ENCODE data around the gene IQSEC3. TPM values are rescaled to one million over a fixed set of nuclear protein-coding genes. Genes with fewer than 3 reads are reported as not detected.

Gene IQSEC3
- total RNA-seq, 1 donor from 2014 or later: not detected

DNA sequence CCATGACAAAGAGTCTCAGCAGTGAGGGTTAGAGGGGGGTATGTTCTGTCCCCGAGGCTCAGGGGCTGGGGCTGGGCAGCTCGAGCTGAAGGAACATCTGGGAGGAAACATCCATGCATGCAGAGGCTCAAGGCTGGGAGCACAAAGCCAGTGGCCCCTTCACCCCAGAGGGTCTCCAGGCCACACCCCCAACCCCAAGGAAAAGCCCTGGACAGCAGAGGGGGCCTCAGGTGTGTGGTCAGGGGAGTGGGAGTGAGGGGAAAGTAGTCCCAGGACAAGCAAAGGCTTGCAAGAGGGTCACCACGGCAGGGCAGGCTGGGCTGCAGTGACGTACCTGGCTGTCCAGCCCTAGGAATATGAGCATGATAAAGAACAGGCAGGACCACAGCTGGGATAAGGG lies 129.9 kb downstream of the IQSEC3 start:
- no peak for DNase-seq (ENCODE audit: low read depth, low spot score)

DNA sequence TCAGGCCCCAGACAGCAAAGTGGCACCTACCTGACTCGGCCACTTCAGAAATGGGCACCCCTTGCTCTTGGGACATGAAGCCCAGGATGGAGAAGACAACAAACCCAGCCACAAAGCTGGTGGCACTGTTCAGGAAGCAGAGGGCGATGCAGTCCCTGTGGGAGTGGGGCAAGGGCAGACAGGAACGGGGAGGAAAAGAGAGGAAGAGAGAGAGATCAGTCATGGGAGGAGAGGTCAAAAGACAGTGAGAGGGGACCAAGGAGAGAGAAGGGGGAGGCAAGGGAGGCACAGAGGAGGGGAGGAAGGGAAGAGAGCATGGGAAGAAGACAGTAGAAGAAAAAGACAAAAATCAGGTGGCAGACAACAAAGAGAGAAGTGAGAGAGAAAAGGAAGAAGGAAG lies 130.8 kb downstream of the IQSEC3 start:
- no peak for DNase-seq (ENCODE audit: low read depth, low spot score)

DNA sequence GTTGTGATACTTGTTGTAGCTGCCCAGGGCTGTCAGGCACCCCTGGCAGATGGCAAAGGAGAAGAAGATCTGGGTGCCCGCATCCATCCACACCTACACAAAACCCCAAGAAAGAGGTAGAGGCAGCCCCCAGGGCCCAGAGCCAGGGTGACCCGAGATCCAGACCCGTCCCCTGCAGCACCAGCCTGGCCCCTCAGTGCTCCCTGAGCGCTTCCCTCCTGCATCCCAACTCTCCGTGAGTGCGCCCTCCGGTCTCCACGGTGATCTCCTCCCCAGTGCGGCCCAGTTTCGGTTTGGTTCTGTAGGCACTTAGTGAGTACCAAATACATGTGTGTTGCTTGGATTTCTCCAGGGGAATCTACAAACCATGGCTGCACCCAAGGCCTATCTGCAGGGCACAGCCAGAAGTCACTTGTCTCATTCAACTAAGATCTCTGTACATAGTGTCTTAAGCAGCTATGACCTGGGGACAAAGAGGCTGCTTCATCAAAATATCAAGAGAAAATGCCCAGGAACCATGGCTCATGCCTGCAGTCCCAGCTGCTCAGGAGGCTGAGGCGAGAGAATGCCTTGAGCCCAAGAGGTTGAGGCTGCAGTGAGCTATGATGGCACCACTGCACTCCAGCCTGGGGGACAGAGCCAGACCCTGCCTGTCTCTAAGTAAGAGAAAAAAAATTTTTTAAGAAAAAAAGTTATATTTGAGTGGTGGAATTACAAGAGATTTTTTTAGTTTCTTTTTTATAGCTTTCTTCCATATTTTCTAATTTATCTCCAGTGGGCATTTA lies 131.5 kb downstream of the IQSEC3 start:
- no peak for DNase-seq (ENCODE audit: low read depth, low spot score)

DNA sequence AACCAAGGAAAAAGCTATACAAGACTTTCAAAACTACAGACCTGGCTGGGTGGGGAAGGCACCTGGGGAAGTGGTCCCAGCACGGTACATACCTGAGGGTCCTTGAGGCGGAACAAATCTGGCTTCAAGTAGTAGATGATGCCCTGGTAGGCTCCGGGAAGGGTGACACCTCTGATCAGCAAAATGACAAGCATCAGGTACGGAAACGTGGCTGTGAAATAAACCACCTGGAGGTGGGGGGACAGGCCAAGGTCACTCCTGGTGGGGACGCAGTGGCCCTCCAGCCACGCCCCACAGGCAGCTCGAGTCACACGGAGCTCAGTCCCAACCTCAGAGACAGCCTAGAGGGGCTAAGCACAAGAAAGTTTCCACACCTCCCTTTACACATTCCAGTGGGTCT lies 132.1 kb downstream of the IQSEC3 start:
- DNase-seq (ENCODE audit: low read depth, low spot score): no peak

DNA sequence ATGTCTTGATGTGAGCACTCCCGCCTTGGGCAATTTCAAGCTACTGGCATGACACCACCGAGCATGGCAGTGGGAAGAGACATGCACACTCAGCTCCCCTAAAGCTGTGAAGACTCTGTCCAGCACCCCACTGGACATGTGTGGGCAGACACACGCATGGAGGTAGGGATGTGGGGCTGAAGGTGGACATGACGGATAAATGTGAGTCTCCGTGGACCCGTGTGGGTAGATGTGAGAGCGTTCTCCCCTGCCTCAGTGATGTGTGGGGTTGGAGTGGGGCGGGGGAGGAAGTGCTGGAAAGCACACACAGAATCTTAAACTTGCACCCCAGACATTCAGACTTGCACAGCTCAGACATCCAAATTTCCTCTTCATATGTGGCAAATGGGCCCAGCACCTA lies 134.8 kb downstream of the IQSEC3 start:
- DNase-seq (ENCODE audit: low read depth, low spot score): no peak

DNA sequence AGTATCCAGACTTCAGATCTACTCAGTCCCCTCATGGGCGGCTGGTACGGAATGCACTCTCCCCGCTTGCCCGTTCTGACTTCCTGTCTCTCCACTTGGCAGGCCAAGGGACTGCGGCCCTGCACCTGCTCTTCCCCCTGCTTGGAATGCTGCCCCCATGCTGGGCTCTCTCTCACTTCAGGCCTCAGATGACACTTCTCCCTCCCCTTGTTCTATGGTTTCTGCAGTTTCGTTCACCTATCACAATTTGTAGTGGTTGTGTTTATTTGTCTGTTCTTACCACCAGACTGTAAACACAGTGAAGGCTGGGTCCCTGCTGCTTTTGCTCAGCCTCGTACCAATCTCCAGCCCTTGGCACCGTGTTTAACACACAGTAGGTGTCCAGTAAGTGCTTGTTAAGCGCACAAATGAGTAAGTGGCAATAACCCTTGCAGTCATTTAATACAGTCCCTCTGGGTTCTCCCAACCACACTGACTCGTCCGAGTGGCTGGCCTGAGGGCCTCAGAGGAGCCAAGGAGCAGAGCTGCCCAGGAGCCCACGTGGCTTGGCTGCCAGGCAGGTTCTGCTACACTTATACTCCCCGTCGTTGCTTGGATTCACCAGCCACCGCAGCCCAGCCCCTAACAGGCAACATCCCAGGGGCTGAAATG lies 135.6 kb downstream of the IQSEC3 start:
- DNase-seq (ENCODE audit: low read depth, low spot score): no peak

DNA sequence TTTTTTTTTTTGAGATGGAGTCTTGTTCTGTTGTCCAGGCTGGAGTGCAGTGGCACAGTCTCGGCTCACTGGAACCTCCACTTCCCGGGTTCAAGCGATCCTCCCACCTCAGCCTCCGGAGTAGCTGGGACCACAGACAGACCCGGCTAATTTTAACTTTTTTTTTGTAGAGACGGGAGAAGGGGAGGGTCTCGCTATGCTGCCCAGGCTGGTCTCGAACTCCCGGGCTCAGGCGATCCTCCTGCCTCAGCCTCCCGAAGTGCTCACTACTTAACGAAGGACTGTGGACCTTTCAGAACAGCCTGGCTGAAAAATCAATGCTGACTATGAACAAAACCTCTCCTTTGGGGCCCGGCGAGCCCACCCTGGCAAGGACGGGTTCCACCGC lies 136.5 kb downstream of the IQSEC3 start:
- no peak for DNase-seq (ENCODE audit: low read depth, low spot score)

DNA sequence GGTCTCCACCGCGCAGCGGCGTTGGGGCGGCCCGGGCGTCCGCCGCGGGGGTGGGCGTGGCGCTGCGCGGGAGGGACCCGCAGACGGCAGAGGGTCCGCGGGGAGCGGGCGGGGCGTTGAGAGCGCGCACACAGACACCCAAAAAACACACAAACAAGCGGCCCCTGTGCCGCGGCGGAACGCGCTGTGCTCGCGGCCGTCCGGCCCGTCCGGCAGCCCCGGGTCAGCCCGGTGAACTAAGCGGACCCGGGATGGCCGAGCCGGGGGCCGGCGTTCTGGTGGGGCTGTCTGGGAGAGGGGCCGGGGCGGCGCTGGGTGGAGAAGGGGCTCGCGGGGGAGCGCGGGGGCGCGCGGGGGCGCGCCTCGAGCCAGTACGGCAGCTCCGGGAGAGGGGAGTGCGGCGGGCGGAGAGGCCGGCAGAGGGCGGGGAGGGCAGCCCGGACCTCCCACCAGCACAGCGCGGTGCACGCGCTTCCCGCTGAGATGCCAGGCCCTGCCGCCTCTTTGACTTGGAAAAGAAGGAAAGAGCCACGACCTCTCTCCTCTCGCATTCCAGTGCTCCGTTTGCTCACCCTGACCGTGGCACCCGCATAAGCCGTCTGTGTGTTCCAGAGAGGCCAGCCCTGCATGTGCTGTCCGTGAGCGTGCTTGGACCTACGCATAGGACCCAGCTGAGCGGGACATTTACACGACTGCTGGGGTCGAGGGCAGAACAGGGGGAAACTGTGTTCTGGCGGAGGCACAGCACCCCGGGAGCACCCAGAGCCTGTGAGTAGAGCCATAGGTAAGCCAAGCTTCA lies 137.1 kb downstream of the IQSEC3 start:
- no peak for DNase-seq (ENCODE audit: low read depth, low spot score)

DNA sequence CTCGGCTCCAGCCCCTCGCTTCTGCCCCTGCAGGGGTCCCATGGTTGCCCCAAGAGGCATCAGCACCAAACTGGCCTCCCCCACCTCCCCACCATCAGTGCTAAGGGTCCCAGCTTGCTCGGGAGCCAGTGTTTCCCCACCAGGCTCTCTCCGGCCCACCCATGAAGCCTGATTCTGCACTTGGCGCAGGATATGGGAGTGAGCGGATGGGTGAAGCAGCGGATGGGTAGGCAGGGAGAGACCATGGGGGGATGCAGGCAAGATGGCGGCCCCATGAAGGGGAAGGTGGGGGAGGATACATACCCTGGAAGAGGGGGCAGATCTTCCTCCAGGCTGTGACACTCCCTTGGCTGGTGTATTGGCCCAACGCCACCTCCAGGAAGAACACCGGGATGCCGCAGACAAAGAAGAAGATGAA lies 137.7 kb downstream of the IQSEC3 start:
- DNase-seq (ENCODE audit: low read depth, low spot score): no peak

DNA sequence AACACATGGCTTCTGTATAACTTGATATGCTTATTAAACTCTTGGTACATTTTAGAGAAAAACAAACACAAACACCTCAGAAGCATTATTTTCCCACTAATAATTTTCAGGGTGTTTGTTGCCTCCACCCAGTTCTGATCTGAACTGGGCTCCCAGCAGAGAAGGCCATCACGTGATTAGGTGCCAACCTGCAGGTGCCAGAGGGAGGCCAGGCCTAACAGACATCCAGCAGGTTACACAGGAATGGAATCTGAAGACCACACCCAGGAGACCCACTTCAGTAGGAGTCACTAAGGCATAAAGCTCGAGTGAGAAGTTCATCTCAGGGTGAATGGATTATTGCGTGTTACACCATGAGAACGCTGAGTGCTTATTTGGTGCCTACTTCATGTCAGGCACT lies 138.5 kb downstream of the IQSEC3 start:
- DNase-seq (ENCODE audit: low read depth, low spot score): no peak

DNA sequence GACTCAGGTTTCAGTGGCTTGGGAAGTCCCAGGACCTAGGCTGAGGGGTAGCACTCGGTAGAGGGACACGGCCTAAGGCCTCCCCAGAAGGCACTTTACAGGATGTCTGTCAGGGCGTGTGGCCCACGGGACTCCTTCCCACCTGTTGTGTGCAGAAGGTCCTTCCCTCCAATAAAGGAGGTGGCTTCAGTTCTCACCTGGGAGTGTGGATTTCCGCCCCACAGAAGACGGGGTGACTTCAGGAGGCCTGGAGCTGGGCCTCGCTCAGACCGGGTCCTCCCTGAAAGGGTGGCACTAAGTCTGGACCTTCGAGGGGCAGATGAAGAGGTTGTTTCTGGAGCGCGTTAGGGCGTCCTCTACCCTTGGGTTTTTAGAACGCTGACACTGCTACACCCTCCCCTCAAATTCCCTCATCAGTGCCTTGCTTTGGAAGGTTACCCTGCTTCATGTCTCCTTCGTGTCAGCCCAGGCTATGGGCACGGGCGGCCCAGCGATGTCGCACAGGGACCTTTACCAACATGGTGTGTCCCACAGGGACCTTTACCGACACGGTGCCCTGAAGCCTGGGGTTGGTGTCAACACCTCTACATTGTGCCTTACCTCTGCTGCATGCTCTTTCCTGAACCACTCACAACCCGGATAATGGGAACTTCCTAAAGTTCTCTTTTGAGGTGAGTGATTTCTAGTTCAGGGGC lies 140.3 kb downstream of the IQSEC3 start:
- DNase-seq (ENCODE audit: low read depth, low spot score): no peak

DNA sequence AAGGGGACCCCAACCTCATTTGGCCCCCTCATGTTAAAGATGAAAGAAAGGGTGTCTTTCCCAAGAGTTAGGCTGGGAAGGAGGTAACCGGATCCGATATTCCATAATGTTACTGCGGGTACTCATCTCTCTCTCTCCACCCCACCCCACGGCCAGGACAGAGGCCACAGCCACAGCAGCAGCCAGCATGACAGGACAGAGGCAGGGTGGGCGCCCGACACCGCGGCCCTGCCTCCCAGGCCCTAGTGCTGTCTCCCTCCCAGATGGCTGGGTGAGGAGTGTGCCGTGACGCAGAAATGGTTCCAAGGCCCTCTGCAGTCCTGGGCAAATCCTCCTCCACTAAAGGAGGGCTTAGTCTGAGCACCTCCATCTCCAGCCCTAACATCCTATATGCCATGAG lies 141.2 kb downstream of the IQSEC3 start:
- no peak for DNase-seq (ENCODE audit: low read depth, low spot score)

DNA sequence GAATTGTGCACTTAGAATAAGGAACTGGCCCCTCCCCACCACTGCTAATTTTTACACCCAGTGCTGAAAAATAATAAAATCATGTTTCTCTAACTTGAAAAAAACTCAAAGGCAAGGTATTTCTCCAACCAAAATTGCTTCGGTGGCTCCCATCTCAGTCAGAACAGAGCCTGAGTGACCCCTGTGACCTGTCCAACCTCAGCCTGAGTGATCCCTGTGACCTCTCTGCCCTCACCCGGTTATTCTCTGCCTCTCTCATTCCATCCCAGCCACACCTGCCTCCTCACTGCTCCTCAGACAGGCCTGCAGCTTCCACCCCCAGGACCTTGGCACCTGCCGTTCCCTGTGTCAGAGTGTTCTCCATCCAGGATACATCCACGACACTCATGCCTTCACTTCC lies 142.2 kb downstream of the IQSEC3 start:
- DNase-seq (ENCODE audit: low read depth, low spot score): no peak

DNA sequence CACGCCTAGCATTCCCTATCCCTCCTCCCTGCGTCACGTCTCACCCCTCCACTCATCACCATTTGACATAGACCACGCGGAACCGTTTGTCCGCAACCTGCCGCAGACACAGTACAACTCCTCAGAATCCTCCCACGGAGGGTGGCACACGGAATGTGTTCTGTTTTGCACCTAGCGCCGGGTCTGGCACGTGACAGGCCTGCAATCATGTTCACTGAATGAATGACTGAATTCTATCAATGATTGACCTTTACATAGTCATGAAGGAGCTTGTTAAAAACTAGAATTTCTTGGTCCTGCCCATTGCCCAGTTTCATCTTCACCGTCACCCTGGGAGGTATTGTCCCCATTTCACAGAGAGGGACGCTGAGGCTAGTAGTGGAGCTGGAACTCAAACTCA lies 142.7 kb downstream of the IQSEC3 start:
- DNase-seq (ENCODE audit: low read depth, low spot score): no peak

DNA sequence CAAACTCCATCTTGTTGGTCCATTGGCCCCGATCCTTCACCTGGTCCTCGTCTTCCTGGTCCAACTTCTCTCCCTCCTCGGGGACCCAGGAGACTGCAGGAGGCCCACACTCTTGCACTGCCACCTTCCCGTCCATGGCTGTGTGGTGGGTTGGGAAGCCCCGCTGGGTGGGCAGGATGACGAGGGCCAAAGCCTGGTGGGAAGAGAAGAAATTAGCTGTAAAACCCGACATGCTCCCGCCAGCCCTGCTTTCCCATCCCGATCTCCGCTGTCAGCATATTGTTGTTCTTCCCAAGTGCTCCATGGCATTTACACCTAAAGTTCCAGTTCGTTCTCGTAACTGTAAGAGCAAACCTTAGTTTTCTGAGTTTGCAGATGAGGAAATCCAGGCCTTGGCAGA lies 143.3 kb downstream of the IQSEC3 start:
- no peak for DNase-seq (ENCODE audit: low read depth, low spot score)

DNA sequence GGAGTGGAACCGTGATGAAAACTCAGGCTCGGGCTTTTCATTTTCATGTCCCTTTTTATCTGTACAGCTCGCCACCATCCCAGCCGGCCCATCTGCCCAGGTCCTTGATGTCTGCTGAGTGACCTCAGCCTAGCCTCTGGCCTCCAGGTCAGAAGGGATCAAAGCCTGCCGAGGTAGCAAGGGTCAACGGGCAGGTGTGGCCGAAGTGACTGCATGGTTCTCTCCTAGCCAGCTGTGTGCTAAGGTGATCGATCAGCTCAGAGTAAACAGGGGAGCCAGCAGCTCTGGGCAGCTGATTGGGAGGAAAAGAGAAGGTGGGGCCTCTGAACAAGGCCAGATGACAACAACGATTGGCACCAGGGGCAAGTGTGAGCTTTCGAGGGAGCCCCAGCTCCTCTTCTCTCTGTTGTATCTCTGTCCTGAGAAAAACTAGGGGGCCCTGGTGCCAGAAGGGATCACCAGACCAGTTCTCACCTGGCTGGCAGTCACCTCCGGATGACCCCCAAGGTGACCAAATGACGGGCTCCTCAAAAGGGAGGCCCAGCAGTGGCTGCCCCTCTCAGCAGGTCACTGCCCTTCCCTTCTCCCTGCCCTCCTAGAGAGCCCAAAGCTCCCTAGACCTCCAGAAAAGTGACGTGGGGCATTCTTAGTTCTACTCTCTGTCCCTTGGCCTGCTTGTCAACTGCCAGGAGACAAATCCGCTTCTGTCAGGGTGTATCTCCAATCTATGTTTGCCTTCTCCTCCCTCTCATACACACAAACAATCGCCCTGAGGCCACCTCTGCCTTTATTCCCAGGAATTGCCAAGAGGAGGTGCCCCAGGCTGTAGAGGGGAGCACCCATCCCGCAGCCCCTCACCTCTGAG lies 143.9 kb downstream of the IQSEC3 start:
- no peak for DNase-seq (ENCODE audit: low read depth, low spot score)

DNA sequence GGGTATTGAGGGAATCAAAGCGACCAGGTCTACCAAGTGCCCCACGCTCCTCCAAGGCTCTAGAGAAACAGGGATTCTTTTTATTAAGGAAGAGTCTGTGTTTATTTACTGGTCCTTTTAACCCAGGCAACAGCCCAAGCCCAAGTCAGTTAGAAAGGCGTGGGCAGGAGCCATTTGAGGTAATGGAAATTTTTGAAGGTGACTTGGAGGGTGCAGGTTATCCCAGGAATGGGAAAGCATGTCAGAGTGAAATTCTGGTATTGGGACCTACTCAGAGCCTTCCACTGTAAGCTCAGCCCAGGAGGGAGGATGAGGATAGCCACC lies 144.5 kb downstream of the IQSEC3 start:
- DNase-seq (ENCODE audit: low read depth, low spot score): no peak

DNA sequence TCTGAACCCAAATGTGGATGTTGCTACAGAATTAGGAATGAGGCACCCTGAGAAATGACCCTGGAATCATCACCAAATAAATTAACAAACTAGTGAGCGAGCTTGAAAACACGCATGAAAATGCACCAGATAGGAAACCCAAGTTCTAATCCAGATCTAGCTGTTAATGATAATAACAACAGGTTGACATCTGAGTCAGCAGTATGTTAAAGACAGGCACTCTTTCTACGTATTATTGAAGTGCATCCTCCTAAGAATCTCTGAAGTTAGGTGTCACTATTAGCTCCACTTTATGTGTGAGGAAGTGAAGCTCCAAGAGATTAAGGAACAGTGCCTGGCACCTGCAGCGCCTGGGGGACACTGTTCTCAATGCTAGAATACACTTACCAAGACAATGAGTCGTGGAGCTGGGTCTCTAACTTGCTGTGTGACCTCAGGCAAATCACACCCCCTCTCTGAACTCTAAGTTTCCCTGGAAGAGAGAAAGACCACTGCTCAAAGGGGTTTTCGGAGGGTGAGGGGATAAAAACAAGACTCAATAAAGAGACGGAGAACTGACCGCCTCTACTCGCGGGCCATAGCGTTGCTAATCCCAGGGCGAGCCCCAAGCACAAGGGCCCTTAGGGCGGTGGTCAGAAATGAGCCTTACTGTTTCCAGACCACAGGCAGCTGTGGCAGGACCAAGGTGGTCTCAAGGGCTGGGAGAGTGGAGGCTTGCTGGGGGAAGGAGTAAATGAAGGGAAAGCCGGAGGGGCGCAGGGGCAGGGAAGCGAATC lies 145.3 kb downstream of the IQSEC3 start:
- no peak for DNase-seq (ENCODE audit: low read depth, low spot score)

DNA sequence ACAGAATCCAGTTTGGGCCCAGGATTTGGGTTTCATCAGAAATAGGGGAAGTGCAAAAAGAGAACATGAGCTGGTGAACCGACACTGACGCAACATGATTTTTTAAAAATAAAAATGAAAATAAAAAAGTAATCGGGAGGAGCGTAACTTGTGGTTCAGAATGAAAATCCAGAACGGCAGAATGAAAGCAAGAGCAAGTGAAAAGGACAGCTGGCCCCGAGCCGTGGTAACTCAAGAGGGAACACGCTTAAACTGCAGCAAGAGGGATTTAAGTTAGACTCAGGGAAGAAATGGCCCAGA lies 145.8 kb downstream of the IQSEC3 start:
- DNase-seq (ENCODE audit: low read depth, low spot score): no peak

DNA sequence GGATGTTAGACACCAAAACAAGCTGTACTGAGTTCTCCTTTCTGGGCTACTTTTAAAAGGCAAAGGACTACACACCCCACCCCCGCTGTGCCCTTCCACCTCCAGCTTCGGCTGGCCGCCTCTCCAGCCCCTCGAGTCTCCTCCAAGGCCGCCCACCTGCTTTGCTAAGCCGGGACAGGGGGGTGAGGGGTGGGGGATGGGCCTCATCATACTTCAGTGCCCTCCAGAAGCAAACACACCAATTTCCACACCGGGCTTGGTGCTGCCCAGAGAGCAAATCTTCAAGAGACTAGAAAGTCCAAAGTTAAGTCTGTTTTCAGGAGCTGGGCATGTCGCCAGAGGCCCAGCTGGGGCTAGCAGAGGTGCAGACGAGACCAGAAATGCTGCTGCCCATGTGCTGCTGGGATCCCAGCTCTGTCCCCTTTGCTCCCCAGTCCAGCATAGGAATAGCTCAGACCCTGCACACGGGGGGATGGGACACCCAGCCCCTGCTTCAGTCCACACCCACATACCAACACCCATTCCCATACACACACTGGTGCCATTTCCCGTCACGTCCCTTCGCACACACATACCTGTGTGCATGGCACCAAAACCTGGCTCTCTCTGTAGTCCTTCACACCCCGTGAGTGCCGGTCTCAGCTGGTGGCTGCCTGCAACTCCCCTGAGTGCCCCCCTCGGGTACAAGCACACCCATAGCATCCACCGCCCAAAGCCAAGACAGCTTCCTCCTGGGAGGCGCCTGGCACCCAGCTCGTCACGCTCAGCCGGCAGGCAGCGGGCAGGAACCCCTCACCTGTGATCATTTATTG lies 146.4 kb downstream of the IQSEC3 start:
- DNase-seq (ENCODE audit: low read depth, low spot score): no peak
